ENCODE results near the gene AIMP2.

Gene AIMP2

DNA sequence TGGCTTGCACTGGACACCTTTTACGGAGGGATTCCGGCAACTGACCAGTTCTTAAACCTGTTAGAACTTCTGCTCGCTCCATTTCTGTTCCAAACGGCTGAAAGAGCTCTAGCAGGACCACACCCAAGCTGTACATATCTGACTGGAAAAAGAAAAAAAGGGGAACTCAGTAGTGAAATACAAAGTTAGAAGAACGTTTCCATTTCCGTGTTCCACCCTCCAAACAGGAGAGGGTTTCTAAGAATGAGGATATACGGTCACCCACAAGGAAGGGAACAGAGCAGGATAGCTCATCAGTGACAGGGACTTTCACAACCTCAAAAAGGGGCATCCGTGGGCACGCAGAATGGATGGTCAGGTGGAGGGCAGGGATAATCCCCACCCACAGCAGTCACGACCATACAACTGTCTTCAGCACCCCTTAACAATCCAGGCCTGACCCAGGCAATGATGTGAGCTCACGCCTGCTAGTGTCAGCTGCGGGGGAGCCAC, 17.8 kb downstream of the AIMP2 start:
- no peaks in the 10 kb centered on the region for H3K27me3 ChIP-seq (ENCODE audit: low read depth, low read length)
- peaks cover 44% of the 10 kb centered on the region for H3K36me3 ChIP-seq (replicated peaks; ENCODE audit: low read depth, low read length)
- no peak overlapping the region for H2AFZ ChIP-seq (ENCODE audit: low read depth, low read length)
- H3K9ac ChIP-seq (ENCODE audit: low read length): no peak overlapping the region
- no peak overlapping the region for H3K27ac ChIP-seq (ENCODE audit: low read length)
- H3K4me2 ChIP-seq (ENCODE audit: low read length): no peak overlapping the region
- H3K79me2 ChIP-seq (ENCODE audit: low read length): 0 out of 2 replicates have a peak, but pooled peaks cover 6% of the 10 kb centered on the region
- no peak for TF ChIP-seq EZH2phosphoT487 (IDR thresholded peaks at IDR 0.05; ENCODE audit: low read depth)
- TF ChIP-seq, protein P1, sequence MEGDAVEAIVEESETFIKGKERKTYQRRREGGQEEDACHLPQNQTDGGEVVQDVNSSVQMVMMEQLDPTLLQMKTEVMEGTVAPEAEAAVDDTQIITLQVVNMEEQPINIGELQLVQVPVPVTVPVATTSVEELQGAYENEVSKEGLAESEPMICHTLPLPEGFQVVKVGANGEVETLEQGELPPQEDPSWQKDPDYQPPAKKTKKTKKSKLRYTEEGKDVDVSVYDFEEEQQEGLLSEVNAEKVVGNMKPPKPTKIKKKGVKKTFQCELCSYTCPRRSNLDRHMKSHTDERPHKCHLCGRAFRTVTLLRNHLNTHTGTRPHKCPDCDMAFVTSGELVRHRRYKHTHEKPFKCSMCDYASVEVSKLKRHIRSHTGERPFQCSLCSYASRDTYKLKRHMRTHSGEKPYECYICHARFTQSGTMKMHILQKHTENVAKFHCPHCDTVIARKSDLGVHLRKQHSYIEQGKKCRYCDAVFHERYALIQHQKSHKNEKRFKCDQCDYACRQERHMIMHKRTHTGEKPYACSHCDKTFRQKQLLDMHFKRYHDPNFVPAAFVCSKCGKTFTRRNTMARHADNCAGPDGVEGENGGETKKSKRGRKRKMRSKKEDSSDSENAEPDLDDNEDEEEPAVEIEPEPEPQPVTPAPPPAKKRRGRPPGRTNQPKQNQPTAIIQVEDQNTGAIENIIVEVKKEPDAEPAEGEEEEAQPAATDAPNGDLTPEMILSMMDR (IDR thresholded peaks at IDR 0.05; ENCODE audit: low read depth, low read length): no peak
- no peak overlapping the region for H3K4me3 ChIP-seq (ENCODE audit: low read length)
- no peaks in the 10 kb centered on the region for H3K4me1 ChIP-seq (ENCODE audit: low read length)
- no peaks in the 10 kb centered on the region for H4K20me1 ChIP-seq (ENCODE audit: insufficient read depth, low read length)
- no peaks in the 10 kb centered on the region for H3K9me3 ChIP-seq (ENCODE audit: insufficient read depth, low read length)

- no peak overlapping the region for H3K27ac ChIP-seq (ENCODE audit: low read length)
- no peaks in the 10 kb centered on the region for H3K4me1 ChIP-seq (ENCODE audit: low read length)
- no peak overlapping the region for H3K4me2 ChIP-seq (ENCODE audit: low read length)
- TF ChIP-seq, protein P1 (IDR thresholded peaks at IDR 0.05; ENCODE audit: low read depth, low read length): no peak
- TF ChIP-seq EZH2phosphoT487 (IDR thresholded peaks at IDR 0.05; ENCODE audit: low read depth): no peak
- H2AFZ ChIP-seq (ENCODE audit: low read depth, low read length): no peak overlapping the region
- H4K20me1 ChIP-seq (ENCODE audit: insufficient read depth, low read length): no peaks in the 10 kb centered on the region
- peaks cover 8% of the 10 kb centered on the region; the same call in 1 of the 2 replicates for H3K79me2 ChIP-seq (ENCODE audit: low read length)
- H3K9ac ChIP-seq (ENCODE audit: low read length): no peak overlapping the region
- no peaks in the 10 kb centered on the region for H3K9me3 ChIP-seq (ENCODE audit: insufficient read depth, low read length)
- H3K4me3 ChIP-seq (ENCODE audit: low read length): no peak overlapping the region
- H3K27me3 ChIP-seq (ENCODE audit: low read depth, low read length): no peaks in the 10 kb centered on the region
- peaks cover 34% of the 10 kb centered on the region for H3K36me3 ChIP-seq (replicated peaks; ENCODE audit: low read depth, low read length)
Measured at GRCh38 chr7:6027806-6028365, 18.8 kb downstream of the AIMP2 start.

DNA sequence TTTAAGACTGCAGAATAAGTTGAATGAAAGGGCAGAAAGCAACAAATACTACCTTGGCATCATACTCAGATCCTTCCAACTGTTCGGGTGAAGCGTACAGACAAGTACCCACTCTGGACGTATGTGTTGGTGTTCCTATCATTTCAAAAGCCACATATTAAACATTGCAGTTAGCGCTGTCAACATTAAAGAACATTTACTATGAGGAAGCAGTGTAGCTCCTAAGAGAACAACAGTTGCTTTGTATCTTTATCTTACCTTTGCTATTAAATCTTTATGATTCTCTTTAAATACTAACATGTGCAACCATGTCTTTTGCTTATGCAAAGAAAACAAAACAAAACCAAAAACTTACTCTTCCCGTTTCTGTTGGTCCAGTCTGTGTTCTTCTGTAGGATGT, 19.5 kb downstream of the AIMP2 start:
- Histone ChIP-seq H3K4me1 (ENCODE audit: low read length) (no peaks in the 10 kb centered on the region), H3K4me3 (ENCODE audit: low read length) (no peak overlapping the region), H4K20me1 (ENCODE audit: insufficient read depth, low read length) (no peaks in the 10 kb centered on the region), H3K27ac (ENCODE audit: low read length) (no peak overlapping the region), H3K36me3 (replicated peaks; ENCODE audit: low read depth, low read length) (peaks cover 27% of the 10 kb centered on the region), H3K27me3 (ENCODE audit: low read depth, low read length) (no peaks in the 10 kb centered on the region), H3K9ac (ENCODE audit: low read length) (no peak overlapping the region), H3K9me3 (ENCODE audit: insufficient read depth, low read length) (no peaks in the 10 kb centered on the region), H2AFZ (ENCODE audit: low read depth, low read length) (no peak overlapping the region), H3K4me2 (ENCODE audit: low read length) (no peak overlapping the region), H3K79me2 (ENCODE audit: low read length) (peaks cover 8% of the 10 kb centered on the region; the same call in 1 of the 2 replicates)
- no peak for TF ChIP-seq EZH2phosphoT487 (IDR thresholded peaks at IDR 0.05; ENCODE audit: low read depth)
- TF ChIP-seq, protein P1 (IDR thresholded peaks at IDR 0.05; ENCODE audit: low read depth, low read length): no peak

DNA sequence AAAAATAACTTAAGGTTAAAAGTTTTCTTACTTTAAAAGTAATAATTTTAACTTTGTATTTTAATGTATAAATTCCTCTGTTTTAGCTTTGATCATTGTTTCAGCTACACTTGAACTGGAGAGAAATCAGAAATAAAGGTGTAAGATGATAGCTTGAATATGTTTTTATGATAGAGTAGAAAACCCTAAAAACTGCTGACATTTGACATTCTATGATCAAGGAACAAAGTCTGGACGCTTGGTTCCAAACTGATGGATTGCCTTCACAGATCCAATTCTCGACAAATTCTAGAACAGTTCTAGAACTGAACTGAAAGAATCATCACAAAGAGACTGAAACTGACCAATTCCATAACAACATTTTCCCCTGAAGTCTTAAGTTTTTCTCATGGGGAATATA, 21.9 kb downstream of the AIMP2 start, which contains the start of gene ANKRD61:
Gene ANKRD61, plus strand, starts transcription at position 389 of the 400 bp plus-strand sequence. Its CDS starts 0 bp downstream, at position 389.
- no peak for TF ChIP-seq EZH2phosphoT487 (IDR thresholded peaks at IDR 0.05; ENCODE audit: low read depth)
- TF ChIP-seq, protein P1 (IDR thresholded peaks at IDR 0.05; ENCODE audit: low read depth, low read length): no peak
- Histone ChIP-seq H4K20me1 (ENCODE audit: insufficient read depth, low read length) (no peaks in the 10 kb centered on the region), H3K27me3 (ENCODE audit: low read depth, low read length) (no peaks in the 10 kb centered on the region), H3K4me1 (ENCODE audit: low read length) (no peaks in the 10 kb centered on the region), H3K9me3 (ENCODE audit: insufficient read depth, low read length) (no peaks in the 10 kb centered on the region), H3K4me3 (ENCODE audit: low read length) (no peak within 1 kb of the TSS), H3K9ac (ENCODE audit: low read length) (no peak within 1 kb of the TSS), H3K4me2 (ENCODE audit: low read length) (no peak within 1 kb of the TSS), H3K27ac (ENCODE audit: low read length) (no peak within 1 kb of the TSS), H3K36me3 (replicated peaks; ENCODE audit: low read depth, low read length) (peaks cover 29% of the 10 kb centered on the region), H3K79me2 (ENCODE audit: low read length) (peaks cover 8% of the 10 kb centered on the region; the same call in 1 of the 2 replicates), H2AFZ (ENCODE audit: low read depth, low read length) (no peak within 1 kb of the TSS)

All from OCI-LY3 (cell line).